Testis (tissue), 3 donors: ENCODE measurements around the gene NID1. TPM values are rescaled to one million over a fixed set of nuclear protein-coding genes. Genes with fewer than 3 reads are reported as not detected.

Experiments used
- DNase-seq: peaks from one replicate; pipeline ENCODE4 v3.0.0-alpha.2; 2019
- H3K27ac ChIP-seq, 2 donors: fragments of 200-600 bp; sonication (generic); one replicate each; pipeline ENCODE4 v1.5.1; 2019
- H3K27me3 ChIP-seq: fragments of 200-600 bp; sonication (generic); one replicate; pipeline ENCODE4 v1.5.1; 2019
- H3K36me3 ChIP-seq: fragments of 200-600 bp; sonication (generic); one replicate; pipeline ENCODE4 v1.5.1; 2017; ENCODE audit warnings: low read depth; ENCODE audit errors: missing control alignments
- H3K4me1 ChIP-seq: fragments of 200-600 bp; sonication (generic); one replicate; pipeline ENCODE4 v1.5.1; 2019
- H3K4me3 ChIP-seq, 2 donors: fragments of 200-600 bp; sonication (generic); one replicate each; pipeline ENCODE4 v1.5.1; 2017 to 2019
- H3K9me3 ChIP-seq: fragments of 200-600 bp; sonication (generic); one replicate; pipeline ENCODE4 v1.5.1; 2017
- CTCF ChIP-seq, 3 experiments: fragments of 450-650 bp in 2 of 3; fragments of 200-600 bp in 1 of 3; sonication (generic) in 1 of 3; IDR thresholded peaks; one replicate each; pipeline ENCODE4 v1.5.1; 2016 to 2019; ENCODE audit warnings: antibody characterized with exemption in 3 of 3, mild to moderate bottlenecking in 2 of 3, moderate library complexity in 1 of 3
- POLR2A ChIP-seq: fragments of 450-650 bp; IDR thresholded peaks from one replicate; pipeline ENCODE4 v1.6.1; 2017; ENCODE audit warnings: antibody characterized with exemption, mild to moderate bottlenecking, moderate library complexity
- WGBS, 2 donors: methylation state at CpG; one replicate each; pipeline ENCODE4 v1.1.5; 2018; 5-methylcytosine and 5-hydroxymethylcytosine counted together
- intact Hi-C: fragments of 100-400 bp; cut with DNase I; formaldehyde crosslinking; loops from one replicate; pipeline ENCODE4 v1.15.1; 2023; ENCODE audit warnings: low total_unique reads
- polyA plus RNA-seq: library from polyadenylated mRNA; stranded (reverse); fragments of 350-450 nt; fragmentation: Illumina TruSeq; extraction: RNeasy Lipid Tissue Mini Kit (QIAGEN cat#74804); gene quantifications from one replicate; pipeline ENCODE4 v1.2.3, GENCODE V29; 2014; ENCODE audit warnings: low read depth, low replicate concordance; ENCODE audit not compliant: insufficient read depth
- total RNA-seq, 2 donors: library from RNA; depleted of rRNA; stranded (reverse); fragments of >200 nt; gene quantifications; one replicate each; pipeline ENCODE4 v1.2.3, GENCODE V29; 2016

NID1 gene
- total and polyA plus RNA-seq, 3 donors from 2014 or later, result 18.8 to 36.1 (median 21.0) TPM

GRCh38 chr1:236058141-236058934, 6.6 kb downstream of the NID1 start:
- intact Hi-C loops, result no loop called here
- Histone ChIP-seq H3K27me3 (no peaks in the 10 kb centered on the region), H3K4me1 (peaks cover 6% of the 10 kb centered on the region), H3K4me3 (no peak overlapping the region), H3K36me3 (no peaks in the 10 kb centered on the region), H3K9me3 (no peaks in the 10 kb centered on the region), H3K27ac (peak overlapping the region in 1 of 2 donors; percentile 34)
- no peak for TF ChIP-seq CTCF (IDR thresholded peaks at IDR 0.05)
- no peak for TF ChIP-seq POLR2A
- no peak for DNase-seq
- 38 to 45% methylated on average over 5 of the region's 5 CpGs for WGBS, 2 donors

DNA sequence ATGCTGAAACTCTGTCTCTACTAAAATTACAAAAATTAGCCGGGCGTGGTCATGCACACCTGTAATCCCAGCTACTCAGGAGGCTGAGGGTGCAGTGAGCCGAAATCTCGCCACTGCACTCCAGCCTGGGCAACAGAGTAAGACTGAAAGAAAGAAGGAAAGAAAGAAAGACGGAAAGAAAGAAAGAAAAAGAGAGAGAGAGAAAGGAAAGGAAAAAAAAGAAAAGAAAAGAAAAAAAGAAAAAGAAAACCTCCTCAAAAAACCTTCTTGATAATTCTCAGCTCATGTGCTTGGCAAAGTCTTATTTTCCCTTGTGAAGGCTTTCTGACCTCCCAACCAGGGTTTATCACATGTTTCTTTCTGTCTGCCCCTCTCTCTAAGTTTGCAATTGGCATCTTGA, 7.3 kb downstream of the NID1 start:
- no peaks in the 10 kb centered on the region for H3K9me3 ChIP-seq
- WGBS, 2 donors, result 88 to 94% methylated on average over 5 of the region's 5 CpGs
- peak overlapping the region in 1 of 2 donors; percentile 2 for H3K27ac ChIP-seq
- H3K27me3 ChIP-seq, result no peaks in the 10 kb centered on the region
- no peaks in the 10 kb centered on the region for H3K36me3 ChIP-seq
- TF ChIP-seq CTCF (IDR thresholded peaks at IDR 0.05) (no peak), POLR2A (no peak)
- H3K4me3 ChIP-seq, result no peak overlapping the region
- intact Hi-C loops, result no loop called here
- DNase-seq, result no peak
- peaks cover 6% of the 10 kb centered on the region for H3K4me1 ChIP-seq

GRCh38 chr1:236052232-236052993, 12.5 kb downstream of the NID1 start:
- no peak for DNase-seq
- WGBS, 2 donors, result 64 to 71% methylated on average over 12 of the region's 12 CpGs
- no peak overlapping the region for H3K4me3 ChIP-seq

GRCh38 chr1:236051242-236051791, 13.6 kb downstream of the NID1 start:
- no peak overlapping the region for H3K27ac ChIP-seq
- DNase-seq, result peak; percentile 30
- 26 to 39% methylated on average over 9 of the region's 9 CpGs for WGBS, 2 donors

More at GRCh38 chr1:236052232-236052993, 12.5 kb downstream of the NID1 start:
- Histone ChIP-seq H3K27ac (no peak overlapping the region), H3K4me1 (no peaks in the 10 kb centered on the region), H3K36me3 (no peaks in the 10 kb centered on the region), H3K9me3 (no peaks in the 10 kb centered on the region), H3K27me3 (no peaks in the 10 kb centered on the region)
- intact Hi-C loops, result no loop called here
- TF ChIP-seq POLR2A, result no peak
- no peak for TF ChIP-seq CTCF (IDR thresholded peaks at IDR 0.05)

More at GRCh38 chr1:236051242-236051791, 13.6 kb downstream of the NID1 start:
- no peaks in the 10 kb centered on the region for H3K27me3 ChIP-seq
- no peaks in the 10 kb centered on the region for H3K9me3 ChIP-seq
- no peaks in the 10 kb centered on the region for H3K36me3 ChIP-seq
- intact Hi-C loops, result no loop called here
- TF ChIP-seq POLR2A (no peak), CTCF (IDR thresholded peaks at IDR 0.05) (no peak)
- H3K4me3 ChIP-seq, result no peak overlapping the region
- no peaks in the 10 kb centered on the region for H3K4me1 ChIP-seq
